T-cell (primary cell): ENCODE results near the gene ZC3H4. TPM values are rescaled to one million over a fixed set of nuclear protein-coding genes. Genes with fewer than 3 reads are reported as not detected.
A peak's percentile ranks its signal among the peaks of the same experiment; 100 is the strongest.

ENCODE experiments used
- ATAC-seq, 4 experiments: fragments of 200-7000 bp in 3 of 4; fragments of 150-1000 bp in 1 of 4; cut with Tn5 transposase; replicated peaks in 1 of 4; 1 replicate in 3 of 4; 2 replicates in 1 of 4; pipeline ENCODE4 v1.10.0; 2021; ENCODE audit warnings: moderate library complexity in 3 of 4, mild to moderate bottlenecking in 2 of 4, moderate number of reproducible peaks in 1 of 4
- CTCF ChIA-PET, 2 donors: fragments of 300-600 bp; sonication (Branson Sonifier 250); formaldehyde crosslinking; loops; one replicate each; lab custom pipeline; 2022; ENCODE audit warnings: antibody characterized with exemption in 2 of 2; lab: Charles Lee
- POLR2A ChIA-PET, 2 donors: fragments of 300-600 bp; sonication (Branson Sonifier 250); formaldehyde crosslinking; loops; one replicate each; lab custom pipeline; 2022; ENCODE audit warnings: antibody characterized with exemption in 2 of 2; lab: Charles Lee
- DNase-seq, 35 experiments: peaks; one replicate each; pipeline versions ENCODE4 v3.0.0 to v3.0.0-alpha.2; 2013 to 2023
- H3K27ac ChIP-seq: one replicate; pipeline ENCODE4 v1.5.1; 2013; ENCODE audit warnings: low read length
- H3K27me3 ChIP-seq, 2 experiments: replicated peaks in 1 of 2; 1 replicate in 1 of 2; 2 replicates in 1 of 2; pipeline versions ENCODE4 v1.6.1 to v1.7.0; 2013; ENCODE audit warnings: low read length in 1 of 2, mixed read lengths in 1 of 2; ENCODE audit not compliant: control insufficient read depth in 2 of 2, insufficient read depth in 2 of 2; ENCODE audit errors: extremely low read depth in 1 of 2
- H3K36me3 ChIP-seq, 2 donors: 1 replicate in 1 of 2; 2 replicates in 1 of 2; pipeline versions ENCODE4 v1.6.1 to v1.7.0; 2013; ENCODE audit warnings: low read length in 1 of 2; ENCODE audit not compliant: control insufficient read depth in 2 of 2, insufficient read depth in 1 of 2; ENCODE audit errors: extremely low read depth in 1 of 2
- H3K4me1 ChIP-seq, 2 experiments: 1 replicate in 1 of 2; 2 replicates in 1 of 2; pipeline versions ENCODE4 v1.6.1 to v1.7.0; 2013; ENCODE audit warnings: low read length in 2 of 2, mixed read lengths in 1 of 2; ENCODE audit not compliant: insufficient read depth in 2 of 2, control insufficient read depth in 1 of 2; ENCODE audit errors: extremely low read depth in 1 of 2
- H3K4me3 ChIP-seq, 2 donors: 1 replicate in 1 of 2; 2 replicates in 1 of 2; pipeline versions ENCODE4 v1.5.1 to v1.7.0; 2013; ENCODE audit warnings: mild to moderate bottlenecking in 2 of 2, low read length in 1 of 2, moderate library complexity in 1 of 2; ENCODE audit not compliant: control insufficient read depth in 1 of 2; ENCODE audit errors: extremely low read depth in 1 of 2
- H3K9me3 ChIP-seq: 2 replicates; pipeline ENCODE4 v1.7.0; 2013
- H3K27ac Mint-ChIP-seq, 2 donors: one replicate each; pipeline ENCODE4 v1.8.0; 2020 to 2021; ENCODE audit warnings: mild to moderate bottlenecking in 2 of 2, mixed read lengths in 2 of 2
- H3K27me3 Mint-ChIP-seq, 2 donors: one replicate each; pipeline ENCODE4 v1.8.0; 2021 to 2022; ENCODE audit warnings: mixed read lengths in 2 of 2
- H3K36me3 Mint-ChIP-seq: one replicate; pipeline ENCODE4 v1.8.0; 2021; ENCODE audit warnings: mixed read lengths
- H3K4me1 Mint-ChIP-seq, 3 donors: one replicate each; pipeline ENCODE4 v1.8.0; 2020 to 2022; ENCODE audit warnings: mixed read lengths in 3 of 3, mild to moderate bottlenecking in 1 of 3
- H3K4me3 Mint-ChIP-seq, 3 donors: one replicate each; pipeline ENCODE4 v1.8.0; 2020 to 2022; ENCODE audit warnings: mild to moderate bottlenecking in 3 of 3, mixed read lengths in 3 of 3, moderate library complexity in 3 of 3
- H3K9me3 Mint-ChIP-seq, 3 donors: one replicate each; pipeline ENCODE4 v1.8.0; 2020 to 2022; ENCODE audit warnings: mixed read lengths in 3 of 3
- WGBS: methylation state at CpG from one replicate; pipeline ENCODE4 v1.1.5; 2013; ENCODE audit warnings: missing lambda C conversion rate; ENCODE audit not compliant: insufficient coverage; 5-methylcytosine and 5-hydroxymethylcytosine counted together
- total RNA-seq, 35 experiments: library from RNA in 6 of 35; stranded (reverse) in 6 of 35; fragments of 120-200 nt in 1 of 35; gene quantifications; one replicate each; pipeline versions ENCODE4 v1.2.1 to v1.2.4 and lab custom pipeline; 2013 to 2026

The ZC3H4 gene
- total RNA-seq, 5 donors from 2014 or later (not counting 1 experiment from before 2014, with no cell fraction given): 64.0 to 81.4 (median 72.3) TPM

- CTCF ChIA-PET: interaction anchor here in 1 of 2 donors (0.6 to 2.3 kb wide), 13 partner anchors 15 to 614 kb away, joined by 3 to 11 read pairs (median 5); partner anchors contain the start of gene ZC3H4
- ATAC-seq (peak; percentile 87 to 92 (median 90)), DNase-seq (peak; percentile 75 to 95 (median 85))
- WGBS: under 1% methylated on average over 51 of the region's 51 CpGs
- H3K27ac ChIP-seq: peak within 1 kb of the TSS; percentile 52
- H3K4me1 ChIP-seq: peaks cover 4 to 41% of the 10 kb centered on the region in 2 experiments
- H3K36me3 ChIP-seq: peaks cover 0 to 2% of the 10 kb centered on the region in 2 donors
- peaks cover 49 to 56% (median 53%) of the 10 kb centered on the region in 3 donors for H3K4me1 Mint-ChIP-seq
- no peaks in the 10 kb centered on the region for H3K27me3 ChIP-seq
- H3K27me3 Mint-ChIP-seq: no peaks in the 10 kb centered on the region
- H3K36me3 Mint-ChIP-seq: peaks cover 18% of the 10 kb centered on the region
- POLR2A ChIA-PET: interaction anchor here in 1 of 2 donors (0.6 kb wide), 1 partner anchor 16 kb away, joined by 4 read pairs; no protein-coding TSS in a partner anchor
- H3K4me3 Mint-ChIP-seq: peak within 1 kb of the TSS; percentile 98 to 100 (median 99)
- no peaks in the 10 kb centered on the region for H3K9me3 ChIP-seq
- H3K27ac Mint-ChIP-seq: peak within 1 kb of the TSS; percentile 89 to 97
- H3K9me3 Mint-ChIP-seq: no peaks in the 10 kb centered on the region
- peak within 1 kb of the TSS; percentile 71 to 90 for H3K4me3 ChIP-seq
Measured at GRCh38 chr19:47130589-47131227, 17.1 kb upstream of the ZC3H4 start, which contains the start of gene SAE1. Gene SAE1 (plus strand): TSS chr19:47130835. CDS start chr19:47130931, 96 bp downstream.

GRCh38 chr19:47130120-47130588 is 16.6 kb upstream of the ZC3H4 start:
- ATAC-seq (peak in 1 of 4 experiments; percentile 7), DNase-seq (no peak)
- CTCF ChIA-PET: interaction anchor here in 1 of 2 donors (0.8 to 2.0 kb wide), 2 partner anchors 16 to 117 kb away, joined by 3 to 11 read pairs; partner anchors contain the start of gene ZC3H4
- Mint-ChIP-seq H3K27me3 (no peaks in the 10 kb centered on the region), H3K36me3 (peaks cover 21% of the 10 kb centered on the region), H3K27ac (peak overlapping the region; percentile 89 to 97), H3K9me3 (no peaks in the 10 kb centered on the region), H3K4me3 (peak overlapping the region; percentile 98 to 100 (median 99)), H3K4me1 (peaks cover 47 to 51% (median 51%) of the 10 kb centered on the region in 3 donors)
- POLR2A ChIA-PET: no interaction called here
- Histone ChIP-seq H3K4me3 (peak overlapping the region; percentile 71 to 90), H3K27ac (peak overlapping the region; percentile 52), H3K4me1 (peaks cover 4 to 41% of the 10 kb centered on the region in 2 experiments), H3K27me3 (no peaks in the 10 kb centered on the region), H3K9me3 (no peaks in the 10 kb centered on the region), H3K36me3 (peaks cover 0 to 2% of the 10 kb centered on the region in 2 donors)
- 71% methylated on average over 3 of the region's 8 CpGs for WGBS

- Mint-ChIP-seq H3K27ac (no peak overlapping the region), H3K4me1 (peaks cover 45 to 49% (median 45%) of the 10 kb centered on the region in 3 donors), H3K9me3 (no peaks in the 10 kb centered on the region), H3K27me3 (no peaks in the 10 kb centered on the region), H3K36me3 (peaks cover 22% of the 10 kb centered on the region), H3K4me3 (peak overlapping the region in 1 of 3 donors; percentile 37)
- no peak overlapping the region for H3K4me3 ChIP-seq
- ChIA-PET POLR2A (no interaction called here), CTCF (interaction anchor here in 1 of 2 donors (1.7 kb wide), 1 partner anchor 16 kb away, joined by 7 read pairs; the partner anchor contains the start of gene ZC3H4)
- no peaks in the 10 kb centered on the region for H3K9me3 ChIP-seq
- H3K36me3 ChIP-seq: peaks cover 0 to 2% of the 10 kb centered on the region in 2 donors
- ATAC-seq: no peak
- no peaks in the 10 kb centered on the region for H3K27me3 ChIP-seq
- WGBS: 100% methylated on average over 2 of the region's 4 CpGs
- H3K27ac ChIP-seq: no peak overlapping the region
- H3K4me1 ChIP-seq: peaks cover 4 to 39% of the 10 kb centered on the region in 2 experiments
- no peak for DNase-seq
Measured at GRCh38 chr19:47129579-47129978, 16.0 kb upstream of the ZC3H4 start.

GRCh38 chr19:47125669-47125938 is 12.0 kb upstream of the ZC3H4 start:
- no peaks in the 10 kb centered on the region for H3K9me3 Mint-ChIP-seq
- ChIA-PET CTCF (interaction anchor here (0.5 to 1.8 kb wide), 15 partner anchors 12 to 367 kb away, joined by 3 to 16 read pairs (median 3); partner anchors contain the start of gene ZC3H4 (in 1 of the 2)), POLR2A (interaction anchor here in 1 of 2 donors (0.5 kb wide), 1 partner anchor 27 kb away, joined by 4 read pairs; no protein-coding TSS in a partner anchor)
- no peak for ATAC-seq
- peaks cover 0 to 8% of the 10 kb centered on the region in 2 experiments for H3K4me1 ChIP-seq
- no peaks in the 10 kb centered on the region for H3K9me3 ChIP-seq
- no peak for DNase-seq
- H3K4me3 ChIP-seq: no peak overlapping the region
- H3K36me3 Mint-ChIP-seq: peaks cover 6% of the 10 kb centered on the region
- H3K27ac ChIP-seq: no peak overlapping the region
- no peak overlapping the region for H3K27ac Mint-ChIP-seq
- no peaks in the 10 kb centered on the region for H3K36me3 ChIP-seq
- H3K27me3 ChIP-seq: no peaks in the 10 kb centered on the region
- no peak overlapping the region for H3K4me3 Mint-ChIP-seq
- peaks cover 0 to 2% of the 10 kb centered on the region in 2 donors for H3K27me3 Mint-ChIP-seq
- peaks cover 5 to 12% (median 10%) of the 10 kb centered on the region in 3 donors for H3K4me1 Mint-ChIP-seq

GRCh38 chr19:47124937-47125668 is 11.5 kb upstream of the ZC3H4 start:
- H3K27me3 ChIP-seq: no peaks in the 10 kb centered on the region
- peak overlapping the region in 1 of 2 donors; percentile 29 for H3K27ac Mint-ChIP-seq
- peak in 7 of 35 experiments; percentile 7 to 82 (median 23) for DNase-seq
- H3K4me1 Mint-ChIP-seq: peaks cover under 1 to 8% (median 6%) of the 10 kb centered on the region in 3 donors
- no peak overlapping the region for H3K4me3 Mint-ChIP-seq
- H3K36me3 ChIP-seq: no peaks in the 10 kb centered on the region
- peaks cover 6% of the 10 kb centered on the region for H3K36me3 Mint-ChIP-seq
- no peaks in the 10 kb centered on the region for H3K9me3 Mint-ChIP-seq
- peaks cover 0 to 3% of the 10 kb centered on the region in 2 experiments for H3K4me1 ChIP-seq
- no peak overlapping the region for H3K4me3 ChIP-seq
- H3K27me3 Mint-ChIP-seq: peaks cover 0 to 2% of the 10 kb centered on the region in 2 donors
- ATAC-seq: peak; percentile 50 to 71 (median 63)
- no peaks in the 10 kb centered on the region for H3K9me3 ChIP-seq
- no peak overlapping the region for H3K27ac ChIP-seq
- ChIA-PET POLR2A (interaction anchor here in 1 of 2 donors (0.5 kb wide), 1 partner anchor 27 kb away, joined by 4 read pairs; no protein-coding TSS in a partner anchor), CTCF (interaction anchor here (0.5 to 1.8 kb wide), 15 partner anchors 11 to 366 kb away, joined by 3 to 16 read pairs (median 3); partner anchors contain the start of gene ZC3H4 (in 1 of the 2))
- WGBS: 95% methylated on average over 3 of the region's 8 CpGs
